ENCODE results near the gene ST8SIA5.

The ST8SIA5 gene

DNA sequence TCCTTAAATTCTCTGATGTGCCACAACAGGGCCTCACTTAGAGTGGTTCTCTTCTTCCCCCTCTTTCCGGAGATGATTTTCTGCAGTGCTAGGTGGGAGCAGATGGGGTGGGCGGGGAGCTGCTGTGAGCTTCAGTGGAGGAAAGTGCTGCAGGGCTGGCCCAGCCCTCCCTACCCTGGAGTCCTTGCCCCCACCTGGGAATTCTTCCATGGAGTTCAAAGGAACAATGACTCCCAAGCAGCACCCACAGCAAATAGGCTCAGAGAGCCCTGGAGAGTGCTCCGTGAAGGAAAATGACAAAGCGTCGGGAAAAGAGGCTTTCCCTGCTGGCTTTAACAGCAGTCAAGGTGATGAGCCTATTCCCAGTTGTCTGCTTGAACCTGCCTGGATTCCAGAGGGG is 128.6 kb downstream of the ST8SIA5 start:
- H3K4me1 ChIP-seq (ENCODE audit: control insufficient read depth, insufficient read depth, low read length), result no peaks in the 10 kb centered on the region
- no peaks in the 10 kb centered on the region for H3K9me3 ChIP-seq (ENCODE audit: control insufficient read depth, low read length)
- no peaks in the 10 kb centered on the region for H3K27me3 ChIP-seq (ENCODE audit: control insufficient read depth, insufficient read depth, low read length)

DNA sequence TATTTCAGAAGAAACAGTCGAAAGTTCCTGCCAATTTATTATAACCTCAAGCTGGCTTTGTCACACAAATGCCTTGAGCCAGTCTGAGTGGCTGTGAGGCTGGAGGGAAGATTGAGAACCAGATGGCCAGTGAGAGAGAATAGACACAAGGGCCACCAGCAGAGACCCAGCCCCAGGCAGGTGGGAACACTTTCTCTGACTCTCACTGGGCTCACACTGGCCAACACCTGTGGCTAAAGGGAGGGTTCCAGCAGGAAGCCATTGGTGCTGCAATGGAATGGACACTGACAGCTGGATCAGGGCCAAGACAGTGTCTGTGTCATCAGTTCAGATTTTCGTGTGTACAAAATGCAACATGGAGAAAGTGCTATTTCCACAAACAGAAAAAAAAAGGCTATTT is 129.7 kb downstream of the ST8SIA5 start:
- Histone ChIP-seq H3K4me1 (ENCODE audit: control insufficient read depth, insufficient read depth, low read length) (no peaks in the 10 kb centered on the region), H3K9me3 (ENCODE audit: control insufficient read depth, low read length) (no peaks in the 10 kb centered on the region), H3K36me3 (ENCODE audit: control insufficient read depth, insufficient read depth, low read length) (no peaks in the 10 kb centered on the region), H3K9ac (ENCODE audit: low read length) (no peak overlapping the region), H3K27me3 (ENCODE audit: control insufficient read depth, insufficient read depth, low read length) (no peaks in the 10 kb centered on the region), H3K4me3 (ENCODE audit: low read length) (no peak overlapping the region)

More for the DNA sequence above, 128.6 kb downstream of the ST8SIA5 start:
- Histone ChIP-seq H3K9ac (ENCODE audit: low read length) (no peak overlapping the region), H3K4me3 (ENCODE audit: low read length) (no peak overlapping the region), H3K36me3 (ENCODE audit: control insufficient read depth, insufficient read depth, low read length) (no peaks in the 10 kb centered on the region)

GRCh38 chr18:46625069-46625468 is 131.8 kb downstream of the ST8SIA5 start:
- Histone ChIP-seq H3K9ac (ENCODE audit: low read length) (no peak overlapping the region), H3K4me3 (ENCODE audit: low read length) (no peak overlapping the region), H3K27me3 (ENCODE audit: control insufficient read depth, insufficient read depth, low read length) (no peaks in the 10 kb centered on the region), H3K4me1 (ENCODE audit: control insufficient read depth, insufficient read depth, low read length) (no peaks in the 10 kb centered on the region), H3K9me3 (ENCODE audit: control insufficient read depth, low read length) (no peaks in the 10 kb centered on the region), H3K36me3 (ENCODE audit: control insufficient read depth, insufficient read depth, low read length) (no peaks in the 10 kb centered on the region)

- H3K27me3 ChIP-seq (ENCODE audit: control insufficient read depth, insufficient read depth, low read length), result no peaks in the 10 kb centered on the region
- H3K36me3 ChIP-seq (ENCODE audit: control insufficient read depth, insufficient read depth, low read length), result no peaks in the 10 kb centered on the region
- no peaks in the 10 kb centered on the region for H3K4me1 ChIP-seq (ENCODE audit: control insufficient read depth, insufficient read depth, low read length)
- H3K9ac ChIP-seq (ENCODE audit: low read length), result no peak overlapping the region
- H3K9me3 ChIP-seq (ENCODE audit: control insufficient read depth, low read length), result no peaks in the 10 kb centered on the region
- H3K4me3 ChIP-seq (ENCODE audit: low read length), result no peak overlapping the region
Measured at GRCh38 chr18:46624127-46624526, 132.7 kb downstream of the ST8SIA5 start.

GRCh38 chr18:46623541-46623940 is 133.3 kb downstream of the ST8SIA5 start:
- H3K9ac ChIP-seq (ENCODE audit: low read length), result no peak overlapping the region
- no peak overlapping the region for H3K4me3 ChIP-seq (ENCODE audit: low read length)
- no peaks in the 10 kb centered on the region for H3K4me1 ChIP-seq (ENCODE audit: control insufficient read depth, insufficient read depth, low read length)
- H3K36me3 ChIP-seq (ENCODE audit: control insufficient read depth, insufficient read depth, low read length), result no peaks in the 10 kb centered on the region
- H3K9me3 ChIP-seq (ENCODE audit: control insufficient read depth, low read length), result no peaks in the 10 kb centered on the region
- no peaks in the 10 kb centered on the region for H3K27me3 ChIP-seq (ENCODE audit: control insufficient read depth, insufficient read depth, low read length)

GRCh38 chr18:46622999-46623398 is 133.9 kb downstream of the ST8SIA5 start:
- Histone ChIP-seq H3K9ac (ENCODE audit: low read length) (no peak overlapping the region), H3K36me3 (ENCODE audit: control insufficient read depth, insufficient read depth, low read length) (no peaks in the 10 kb centered on the region), H3K4me3 (ENCODE audit: low read length) (no peak overlapping the region), H3K4me1 (ENCODE audit: control insufficient read depth, insufficient read depth, low read length) (no peaks in the 10 kb centered on the region), H3K27me3 (ENCODE audit: control insufficient read depth, insufficient read depth, low read length) (no peaks in the 10 kb centered on the region), H3K9me3 (ENCODE audit: control insufficient read depth, low read length) (no peaks in the 10 kb centered on the region)

DNA sequence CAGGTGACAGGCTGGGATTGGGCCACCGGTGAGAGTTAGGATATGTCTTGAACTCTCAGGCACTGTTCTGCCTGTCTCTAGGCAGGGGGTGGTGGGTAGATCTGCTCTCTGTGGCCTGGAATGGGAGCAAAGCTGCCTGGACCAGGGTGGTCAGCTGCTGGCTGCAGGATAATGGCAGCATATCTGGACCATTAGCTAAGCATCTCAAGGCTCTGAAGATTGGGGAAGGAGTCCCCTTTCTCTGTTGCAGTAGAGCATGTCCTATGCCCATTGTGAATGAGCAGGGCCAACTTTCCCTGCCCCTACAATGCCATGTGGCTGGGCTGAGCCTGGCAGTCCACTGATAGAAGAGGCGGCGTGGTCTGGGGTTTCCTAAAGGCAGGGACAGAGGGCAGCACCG is 134.4 kb downstream of the ST8SIA5 start:
- Histone ChIP-seq H3K9me3 (ENCODE audit: control insufficient read depth, low read length) (no peaks in the 10 kb centered on the region), H3K4me3 (ENCODE audit: low read length) (no peak overlapping the region), H3K9ac (ENCODE audit: low read length) (no peak overlapping the region), H3K27me3 (ENCODE audit: control insufficient read depth, insufficient read depth, low read length) (no peaks in the 10 kb centered on the region), H3K4me1 (ENCODE audit: control insufficient read depth, insufficient read depth, low read length) (no peaks in the 10 kb centered on the region), H3K36me3 (ENCODE audit: control insufficient read depth, insufficient read depth, low read length) (no peaks in the 10 kb centered on the region)

- Histone ChIP-seq H3K27me3 (ENCODE audit: control insufficient read depth, insufficient read depth, low read length) (no peaks in the 10 kb centered on the region), H3K9ac (ENCODE audit: low read length) (no peak overlapping the region), H3K36me3 (ENCODE audit: control insufficient read depth, insufficient read depth, low read length) (no peaks in the 10 kb centered on the region), H3K4me1 (ENCODE audit: control insufficient read depth, insufficient read depth, low read length) (no peaks in the 10 kb centered on the region), H3K9me3 (ENCODE audit: control insufficient read depth, low read length) (no peaks in the 10 kb centered on the region), H3K4me3 (ENCODE audit: low read length) (no peak overlapping the region)
Measured at GRCh38 chr18:46621871-46622270, 135.0 kb downstream of the ST8SIA5 start.

DNA sequence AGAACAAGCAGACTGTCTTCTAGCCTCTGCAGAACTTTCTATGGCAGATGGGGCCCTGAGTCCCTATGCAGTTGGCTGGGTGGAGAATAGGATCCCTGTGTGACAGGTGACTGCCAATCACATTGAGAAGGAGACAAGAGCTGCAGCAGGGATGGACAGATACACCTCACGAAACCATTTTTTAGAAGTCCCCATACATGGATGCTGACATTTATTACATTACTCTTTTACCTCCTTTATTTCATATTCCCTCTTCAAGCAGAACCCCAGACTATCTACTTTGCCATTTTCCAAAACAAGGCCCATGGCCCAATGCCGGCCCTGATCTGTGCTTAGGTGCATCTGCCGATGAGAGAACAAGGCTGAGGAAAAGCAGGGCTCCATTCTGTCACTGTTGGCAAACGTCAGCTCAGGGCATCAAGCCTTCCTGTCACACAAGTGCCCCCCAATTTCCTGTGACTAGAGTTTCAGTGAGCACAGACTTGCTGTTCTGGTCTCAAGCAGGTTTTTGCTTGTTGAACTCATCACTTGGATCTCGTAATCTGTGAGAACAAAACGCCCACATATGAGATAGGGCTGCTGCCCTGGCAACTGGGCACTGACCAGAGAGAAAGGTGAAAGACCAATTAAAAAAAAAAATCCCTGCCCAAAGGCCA is 135.6 kb downstream of the ST8SIA5 start:
- Histone ChIP-seq H3K4me1 (ENCODE audit: control insufficient read depth, insufficient read depth, low read length) (no peaks in the 10 kb centered on the region), H3K4me3 (ENCODE audit: low read length) (no peak overlapping the region), H3K9me3 (ENCODE audit: control insufficient read depth, low read length) (no peaks in the 10 kb centered on the region), H3K9ac (ENCODE audit: low read length) (no peak overlapping the region), H3K36me3 (ENCODE audit: control insufficient read depth, insufficient read depth, low read length) (no peaks in the 10 kb centered on the region), H3K27me3 (ENCODE audit: control insufficient read depth, insufficient read depth, low read length) (no peaks in the 10 kb centered on the region)

- H3K4me3 ChIP-seq (ENCODE audit: low read length), result no peak overlapping the region
- H3K36me3 ChIP-seq (ENCODE audit: control insufficient read depth, insufficient read depth, low read length), result no peaks in the 10 kb centered on the region
- H3K27me3 ChIP-seq (ENCODE audit: control insufficient read depth, insufficient read depth, low read length), result no peaks in the 10 kb centered on the region
- H3K9ac ChIP-seq (ENCODE audit: low read length), result no peak overlapping the region
- H3K9me3 ChIP-seq (ENCODE audit: control insufficient read depth, low read length), result no peaks in the 10 kb centered on the region
- H3K4me1 ChIP-seq (ENCODE audit: control insufficient read depth, insufficient read depth, low read length), result no peaks in the 10 kb centered on the region
Measured at GRCh38 chr18:46619559-46619958, 137.3 kb downstream of the ST8SIA5 start.

Data from mucosa of stomach (tissue), 1 donor.